HG03571 (cell line): ENCODE results near the gene TSSK3.
"Not testable (repeated sequence)": the region's sequence is repeated elsewhere in the genome, so short reads cannot be mapped to it uniquely, and the experiment has no call there.

ENCODE experiments used
- ATAC-seq: cut with Tn5 transposase; IDR thresholded peaks from one replicate; pipeline ENCODE4 v1.9.1; 2021; ENCODE audit not compliant: unreplicated experiment

Gene TSSK3

GRCh38 chr1:32394890-32395432 lies 32.6 kb downstream of the TSSK3 start:
- ATAC-seq, result no peak

- ATAC-seq, result not testable (repeated sequence)
These were observed 34.2 kb downstream of the TSSK3 start for GRCh38 chr1:32396524-32396923.

- no peak for ATAC-seq
These were observed 36.1 kb downstream of the TSSK3 start for GRCh38 chr1:32398401-32398800.

GRCh38 chr1:32399843-32400242 lies 37.5 kb downstream of the TSSK3 start:
- no peak for ATAC-seq

GRCh38 chr1:32400876-32401631 lies 38.7 kb downstream of the TSSK3 start:
- ATAC-seq, result no peak

GRCh38 chr1:32404946-32405345 lies 42.6 kb downstream of the TSSK3 start:
- ATAC-seq, result no peak

- ATAC-seq, result no peak
These were observed 43.5 kb downstream of the TSSK3 start for GRCh38 chr1:32405672-32406467.

GRCh38 chr1:32406629-32407111 lies 44.3 kb downstream of the TSSK3 start:
- no peak for ATAC-seq

- ATAC-seq, result no peak
These were observed 48.9 kb downstream of the TSSK3 start for GRCh38 chr1:32411261-32411660.

GRCh38 chr1:32413507-32414185 lies 51.3 kb downstream of the TSSK3 start:
- ATAC-seq, result no peak
